BJ (cell line): Measurements from ENCODE around the gene ABCC8. TPM values are rescaled to one million over a fixed set of nuclear protein-coding genes. Genes with fewer than 3 reads are reported as not detected.

Source experiments
- CTCF ChIA-PET: fragments of 350-600 bp; formaldehyde crosslinking; extraction: SDS; loops from one replicate; lab custom pipeline; 2021; ENCODE audit warnings: antibody characterized with exemption, inconsistent platforms; lab: Yijun Ruan, JAX
- POLR2A ChIA-PET: fragments of 300-600 bp; sonication (Branson Sonifier 250); formaldehyde crosslinking; extraction: SDS; loops from one replicate; lab custom pipeline; 2021; ENCODE audit warnings: antibody characterized with exemption; lab: Charles Lee
- DNase-seq: peaks from one replicate; pipeline ENCODE4 v3.0.0-alpha.2; 2011; ENCODE audit warnings: low read depth
- H3K27me3 ChIP-seq: 2 replicates; pipeline ENCODE4 v1.6.0; 2011; ENCODE audit warnings: low read length; ENCODE audit not compliant: control insufficient read depth, insufficient read depth
- H3K36me3 ChIP-seq: 2 replicates; pipeline ENCODE4 v1.5.1; 2011; ENCODE audit warnings: low read length; ENCODE audit not compliant: control insufficient read depth, insufficient read depth
- H3K4me3 ChIP-seq: 2 replicates; pipeline ENCODE4 v1.5.1; 2011; ENCODE audit warnings: low read depth, mild to moderate bottlenecking, control low read depth, low read length
- polyA plus RNA-seq: library from polyadenylated mRNA; depleted of rRNA; stranded (reverse); fragments of >200 nt; gene quantifications from 2 replicates; pipeline ENCODE4 v1.2.3, GENCODE V29; 2011
- TF ChIP-seq, protein P1 (sequence below): IDR thresholded peaks from 2 replicates; pipeline ENCODE4 v1.5.1; 2011; ENCODE audit warnings: low read depth, mild to moderate bottlenecking, control low read depth, inconsistent platforms, low read length, moderate library complexity; ENCODE audit not compliant: insufficient read depth

The ABCC8 gene
- polyA plus RNA-seq, 1 experiment = not detected

GRCh38 chr11:17376493-17376892 lies 100.2 kb downstream of the ABCC8 start:
- POLR2A ChIA-PET = no interaction called here
- no peaks in the 10 kb centered on the region for H3K27me3 ChIP-seq
- TF ChIP-seq, protein P1, sequence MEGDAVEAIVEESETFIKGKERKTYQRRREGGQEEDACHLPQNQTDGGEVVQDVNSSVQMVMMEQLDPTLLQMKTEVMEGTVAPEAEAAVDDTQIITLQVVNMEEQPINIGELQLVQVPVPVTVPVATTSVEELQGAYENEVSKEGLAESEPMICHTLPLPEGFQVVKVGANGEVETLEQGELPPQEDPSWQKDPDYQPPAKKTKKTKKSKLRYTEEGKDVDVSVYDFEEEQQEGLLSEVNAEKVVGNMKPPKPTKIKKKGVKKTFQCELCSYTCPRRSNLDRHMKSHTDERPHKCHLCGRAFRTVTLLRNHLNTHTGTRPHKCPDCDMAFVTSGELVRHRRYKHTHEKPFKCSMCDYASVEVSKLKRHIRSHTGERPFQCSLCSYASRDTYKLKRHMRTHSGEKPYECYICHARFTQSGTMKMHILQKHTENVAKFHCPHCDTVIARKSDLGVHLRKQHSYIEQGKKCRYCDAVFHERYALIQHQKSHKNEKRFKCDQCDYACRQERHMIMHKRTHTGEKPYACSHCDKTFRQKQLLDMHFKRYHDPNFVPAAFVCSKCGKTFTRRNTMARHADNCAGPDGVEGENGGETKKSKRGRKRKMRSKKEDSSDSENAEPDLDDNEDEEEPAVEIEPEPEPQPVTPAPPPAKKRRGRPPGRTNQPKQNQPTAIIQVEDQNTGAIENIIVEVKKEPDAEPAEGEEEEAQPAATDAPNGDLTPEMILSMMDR = no peak
- no peak for DNase-seq
- CTCF ChIA-PET = interaction anchor here (0.5 to 1.2 kb wide), 3 partner anchors 9 to 146 kb away, joined by 3 read pairs; no protein-coding TSS in a partner anchor
- H3K36me3 ChIP-seq = peaks cover 6% of the 10 kb centered on the region
- H3K4me3 ChIP-seq = no peak overlapping the region

GRCh38 chr11:17375547-17375946 lies 101.1 kb downstream of the ABCC8 start:
- no peak overlapping the region for H3K4me3 ChIP-seq
- DNase-seq = no peak
- H3K36me3 ChIP-seq = peaks cover 6% of the 10 kb centered on the region
- POLR2A ChIA-PET = no interaction called here
- no peaks in the 10 kb centered on the region for H3K27me3 ChIP-seq
- CTCF ChIA-PET = interaction anchor here (0.9 to 2.2 kb wide), 5 partner anchors 9 to 145 kb away, joined by 3 to 27 read pairs (median 3); partner anchors contain the start of gene KCNJ11
- TF ChIP-seq, protein P1 = no peak

DNA sequence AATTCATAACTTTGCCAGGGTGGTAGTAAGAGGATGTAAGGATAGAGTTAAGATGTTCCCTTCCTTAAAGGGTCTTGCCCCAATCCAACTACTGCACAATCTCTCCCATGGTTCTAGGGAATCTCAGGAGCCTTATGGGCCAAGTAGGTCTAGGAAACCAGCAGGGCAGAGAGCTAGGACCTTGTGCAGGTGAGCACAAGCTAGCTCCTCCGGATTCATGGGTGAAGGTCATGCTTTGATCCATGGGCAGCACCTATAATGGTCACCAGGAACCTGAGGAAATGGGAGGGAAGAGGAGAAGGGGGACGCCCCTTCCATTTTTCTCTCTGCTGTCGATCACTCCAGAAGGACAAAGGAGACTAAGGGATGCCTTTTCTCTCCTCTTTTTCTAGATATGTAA lies 105.0 kb downstream of the ABCC8 start:
- TF ChIP-seq, protein P1 = no peak
- ChIA-PET POLR2A (no interaction called here), CTCF (no interaction called here)
- Histone ChIP-seq H3K4me3 (no peak overlapping the region), H3K27me3 (no peaks in the 10 kb centered on the region), H3K36me3 (peaks cover 12% of the 10 kb centered on the region)
- no peak for DNase-seq

DNA sequence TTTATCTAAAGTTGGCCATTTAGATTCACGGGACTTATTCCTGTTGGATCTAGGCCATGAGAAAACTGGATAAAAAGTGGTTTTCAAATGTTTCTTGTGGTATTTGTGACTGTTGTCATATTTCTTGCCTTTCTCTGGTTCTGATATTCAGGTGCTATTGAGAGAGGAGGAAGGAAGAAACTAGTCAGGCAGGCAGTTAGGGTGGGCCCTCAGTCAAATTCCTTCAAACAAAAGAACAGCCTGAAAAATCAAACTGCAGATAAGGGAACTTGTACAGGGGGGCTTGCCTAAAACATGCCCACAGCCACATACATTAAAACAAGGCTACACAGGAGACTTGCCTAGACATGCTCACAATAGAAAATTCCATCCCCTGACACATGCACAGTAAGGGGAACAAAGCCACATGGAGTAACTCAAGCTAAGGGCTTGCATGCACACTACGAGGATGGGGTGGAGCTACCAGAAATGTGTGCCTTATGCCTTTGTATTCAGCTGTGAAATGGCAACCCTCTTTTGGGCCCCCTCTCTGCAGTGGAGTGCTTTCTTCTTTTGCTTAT lies 106.9 kb downstream of the ABCC8 start:
- DNase-seq = no peak
- peaks cover 12% of the 10 kb centered on the region for H3K36me3 ChIP-seq
- no peaks in the 10 kb centered on the region for H3K27me3 ChIP-seq
- CTCF ChIA-PET = interaction anchor here (1.0 to 3.0 kb wide), 3 partner anchors 10 to 16 kb away, joined by 4 to 16 read pairs (median 6); no protein-coding TSS in a partner anchor
- TF ChIP-seq, protein P1 = no peak
- POLR2A ChIA-PET = no interaction called here
- H3K4me3 ChIP-seq = no peak overlapping the region

- POLR2A ChIA-PET = no interaction called here
- no peak for DNase-seq
- H3K4me3 ChIP-seq = no peak overlapping the region
- CTCF ChIA-PET = interaction anchor here (1.0 to 3.0 kb wide), 2 partner anchors 14 to 15 kb away, joined by 6 to 16 read pairs; no protein-coding TSS in a partner anchor
- TF ChIP-seq, protein P1 = no peak
- no peaks in the 10 kb centered on the region for H3K27me3 ChIP-seq
- peaks cover 12% of the 10 kb centered on the region for H3K36me3 ChIP-seq
Observed at GRCh38 chr11:17369094-17369493, 107.6 kb downstream of the ABCC8 start.
